ENCODE data around the gene ZFYVE1. TPM values are rescaled to one million over a fixed set of nuclear protein-coding genes. Genes with fewer than 3 reads are reported as not detected.

Gene ZFYVE1
- total RNA-seq, 1 donor from 2014 or later: 73.9 TPM

DNA sequence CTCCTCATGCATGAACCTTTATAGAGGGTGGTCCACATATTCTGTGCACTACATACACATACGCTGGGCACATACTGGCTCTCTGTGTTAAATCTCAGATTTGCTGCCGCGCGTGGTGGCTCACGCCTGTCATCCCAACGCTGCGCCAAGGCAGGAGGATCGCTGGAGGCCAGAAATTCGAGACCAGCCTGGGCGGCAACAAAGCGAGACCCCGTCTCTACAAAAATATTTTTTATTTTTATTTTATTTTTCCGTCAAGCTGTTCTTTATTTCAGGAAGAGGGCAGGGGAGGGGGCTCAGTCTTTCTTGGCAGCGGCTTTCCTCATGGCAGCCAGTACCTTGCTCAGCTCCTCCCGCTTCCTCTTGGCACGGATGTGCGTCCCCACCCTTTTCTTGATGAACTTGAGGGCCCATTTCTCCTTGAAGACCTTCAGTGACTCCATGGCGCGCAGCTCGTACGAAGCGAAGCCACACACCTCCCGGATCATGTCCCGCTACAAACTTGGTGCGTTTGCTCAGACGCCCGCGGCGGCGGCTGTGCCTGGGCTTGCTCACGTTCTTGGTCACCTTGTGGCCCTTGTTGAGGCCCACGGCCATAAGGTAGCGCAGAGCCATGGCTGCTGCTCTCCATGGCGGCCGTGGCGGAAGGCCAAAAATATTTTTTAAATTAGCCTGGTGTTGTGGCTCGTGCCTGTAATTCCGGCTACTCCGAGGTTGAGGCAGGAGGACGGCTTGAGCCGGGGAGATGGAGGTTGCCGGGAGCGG, 97.4 kb downstream of the ZFYVE1 start:
- intact Hi-C loops (cut with DNase I): no loop called here

DNA sequence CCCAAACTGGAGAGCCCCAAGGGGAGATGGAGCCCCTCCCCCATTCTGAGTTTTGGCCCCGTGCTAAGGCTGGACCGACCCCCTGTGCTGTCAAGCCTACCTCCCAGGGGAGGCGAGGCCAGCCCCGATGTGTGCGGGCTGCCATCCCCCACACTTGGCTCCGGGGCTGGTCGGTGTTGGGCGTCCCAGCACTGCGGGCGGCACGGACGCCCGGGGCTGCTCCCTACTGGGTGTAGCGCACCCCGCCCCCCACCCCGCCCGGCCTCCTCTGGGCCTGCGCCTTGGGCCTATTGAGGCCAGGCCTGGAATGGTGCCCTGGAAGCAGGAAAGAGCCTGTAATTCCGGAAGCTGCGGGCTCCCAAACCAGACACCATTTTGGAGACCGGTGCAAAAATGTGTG, 98.0 kb downstream of the ZFYVE1 start:
- intact Hi-C loops (cut with DNase I): no loop called here
- DNase-seq (ENCODE audit: low spot score in 2 of 2): no peak
- Histone ChIP-seq H3K4me1 (peaks cover 5% of the 10 kb centered on the region in 2 donors), H3K27me3 (no peaks in the 10 kb centered on the region), H3K36me3 (no peaks in the 10 kb centered on the region), H3K4me3 (no peak overlapping the region), H3K27ac (no peak overlapping the region), H3K9me3 (no peaks in the 10 kb centered on the region)
- TF ChIP-seq, protein P1, sequence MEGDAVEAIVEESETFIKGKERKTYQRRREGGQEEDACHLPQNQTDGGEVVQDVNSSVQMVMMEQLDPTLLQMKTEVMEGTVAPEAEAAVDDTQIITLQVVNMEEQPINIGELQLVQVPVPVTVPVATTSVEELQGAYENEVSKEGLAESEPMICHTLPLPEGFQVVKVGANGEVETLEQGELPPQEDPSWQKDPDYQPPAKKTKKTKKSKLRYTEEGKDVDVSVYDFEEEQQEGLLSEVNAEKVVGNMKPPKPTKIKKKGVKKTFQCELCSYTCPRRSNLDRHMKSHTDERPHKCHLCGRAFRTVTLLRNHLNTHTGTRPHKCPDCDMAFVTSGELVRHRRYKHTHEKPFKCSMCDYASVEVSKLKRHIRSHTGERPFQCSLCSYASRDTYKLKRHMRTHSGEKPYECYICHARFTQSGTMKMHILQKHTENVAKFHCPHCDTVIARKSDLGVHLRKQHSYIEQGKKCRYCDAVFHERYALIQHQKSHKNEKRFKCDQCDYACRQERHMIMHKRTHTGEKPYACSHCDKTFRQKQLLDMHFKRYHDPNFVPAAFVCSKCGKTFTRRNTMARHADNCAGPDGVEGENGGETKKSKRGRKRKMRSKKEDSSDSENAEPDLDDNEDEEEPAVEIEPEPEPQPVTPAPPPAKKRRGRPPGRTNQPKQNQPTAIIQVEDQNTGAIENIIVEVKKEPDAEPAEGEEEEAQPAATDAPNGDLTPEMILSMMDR (IDR thresholded peaks at IDR 0.05): no peak

More for the DNA sequence above, 97.4 kb downstream of the ZFYVE1 start:
- Histone ChIP-seq H3K36me3 (no peaks in the 10 kb centered on the region), H3K9me3 (no peaks in the 10 kb centered on the region), H3K27me3 (no peaks in the 10 kb centered on the region), H3K4me3 (no peak overlapping the region), H3K4me1 (peaks cover 5% of the 10 kb centered on the region in 2 donors), H3K27ac (no peak overlapping the region)
- TF ChIP-seq, protein P1 (IDR thresholded peaks at IDR 0.05): no peak
- DNase-seq (ENCODE audit: low spot score in 2 of 2): no peak

DNA sequence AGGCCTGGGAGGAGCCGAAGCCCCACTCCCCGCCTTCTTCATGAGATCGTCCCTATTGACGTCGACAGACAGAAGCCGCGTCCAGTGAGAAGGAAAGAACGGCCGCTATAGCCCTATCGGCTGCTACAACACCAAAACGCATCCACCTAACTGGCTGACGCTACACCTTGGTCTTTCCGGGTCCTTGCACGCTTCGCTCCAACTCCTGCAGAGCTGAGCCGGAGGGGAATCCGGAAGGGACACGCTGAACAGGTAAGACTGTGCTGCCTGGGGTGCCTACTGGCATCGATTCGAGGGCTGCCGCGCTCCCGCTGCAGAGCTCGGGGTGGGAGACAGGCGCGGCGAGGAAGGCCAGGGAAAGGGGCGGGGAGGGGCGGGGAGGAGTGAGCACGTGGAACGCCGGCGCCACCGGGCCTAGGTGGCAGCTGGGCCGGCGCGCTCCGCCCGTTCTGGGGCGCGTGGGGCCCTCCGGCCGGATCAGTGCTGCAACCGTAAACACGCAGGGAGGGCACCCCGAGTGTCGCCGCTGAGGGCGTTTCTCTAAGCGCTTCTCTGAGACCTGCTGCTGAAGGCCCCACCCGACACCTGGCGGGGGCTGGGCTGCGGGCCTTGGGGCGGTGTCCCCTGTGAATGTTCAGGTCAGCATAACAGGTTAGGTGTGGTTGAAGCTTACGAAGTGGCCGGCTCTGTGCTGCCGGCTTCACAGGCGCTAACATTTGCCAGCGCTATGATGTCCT, 100.4 kb downstream of the ZFYVE1 start, which contains the start of gene DCAF4:
DCAF4 (plus strand) TSS at position 173 of the 737 bp plus-strand sequence. CDS start 11,515 bp downstream, outside the sequence.
- Histone ChIP-seq H3K9me3 (no peaks in the 10 kb centered on the region), H3K27me3 (no peaks in the 10 kb centered on the region), H3K36me3 (no peaks in the 10 kb centered on the region), H3K4me3 (peak within 1 kb of the TSS; percentile 60 to 91), H3K4me1 (peaks cover 5% of the 10 kb centered on the region in 2 donors), H3K27ac (peak within 1 kb of the TSS; percentile 67 to 77)
- DNase-seq (ENCODE audit: low spot score in 2 of 2): peak; percentile 92 to 98
- intact Hi-C loops (cut with DNase I): loop anchor here (2.0 kb wide), 2 partner anchors 20 to 32 kb away; partner anchors contain the start of gene DPF3
- TF ChIP-seq, protein P1 (IDR thresholded peaks at IDR 0.05): no peak

DNA sequence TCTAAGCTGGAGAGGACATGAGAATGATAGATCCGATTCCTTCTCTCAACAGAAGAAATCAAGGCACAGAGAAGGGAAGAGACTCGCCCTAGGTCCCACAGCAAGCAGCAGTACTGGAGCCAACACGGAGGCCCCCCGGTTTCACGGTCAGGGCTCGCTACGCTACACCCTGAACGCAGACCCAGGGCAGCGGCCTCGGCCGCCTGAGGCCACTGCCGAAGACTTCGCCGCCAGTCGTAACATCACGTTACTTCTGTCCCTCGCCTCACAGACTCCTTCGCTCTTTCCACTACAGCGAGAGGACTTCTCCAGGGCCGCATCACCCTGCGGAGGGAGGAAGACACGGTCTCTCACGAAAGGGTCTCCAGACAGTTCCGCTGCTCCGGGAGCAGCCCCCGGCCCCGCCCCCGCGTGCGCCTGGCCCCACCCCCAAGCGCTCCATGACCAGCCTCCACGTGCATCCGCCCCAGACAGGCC, 101.1 kb downstream of the ZFYVE1 start:
- Histone ChIP-seq H3K4me3 (peak overlapping the region; percentile 60 to 91), H3K27ac (peak overlapping the region; percentile 67 to 71), H3K36me3 (no peaks in the 10 kb centered on the region), H3K27me3 (no peaks in the 10 kb centered on the region), H3K9me3 (no peaks in the 10 kb centered on the region), H3K4me1 (peaks cover 5% of the 10 kb centered on the region in 2 donors)
- no peak for DNase-seq (ENCODE audit: low spot score in 2 of 2)
- intact Hi-C loops (cut with DNase I): loop anchor here (2.0 kb wide), 2 partner anchors 19 to 31 kb away; partner anchors contain the start of gene DPF3
- TF ChIP-seq, protein P1 (IDR thresholded peaks at IDR 0.05): no peak

DNA sequence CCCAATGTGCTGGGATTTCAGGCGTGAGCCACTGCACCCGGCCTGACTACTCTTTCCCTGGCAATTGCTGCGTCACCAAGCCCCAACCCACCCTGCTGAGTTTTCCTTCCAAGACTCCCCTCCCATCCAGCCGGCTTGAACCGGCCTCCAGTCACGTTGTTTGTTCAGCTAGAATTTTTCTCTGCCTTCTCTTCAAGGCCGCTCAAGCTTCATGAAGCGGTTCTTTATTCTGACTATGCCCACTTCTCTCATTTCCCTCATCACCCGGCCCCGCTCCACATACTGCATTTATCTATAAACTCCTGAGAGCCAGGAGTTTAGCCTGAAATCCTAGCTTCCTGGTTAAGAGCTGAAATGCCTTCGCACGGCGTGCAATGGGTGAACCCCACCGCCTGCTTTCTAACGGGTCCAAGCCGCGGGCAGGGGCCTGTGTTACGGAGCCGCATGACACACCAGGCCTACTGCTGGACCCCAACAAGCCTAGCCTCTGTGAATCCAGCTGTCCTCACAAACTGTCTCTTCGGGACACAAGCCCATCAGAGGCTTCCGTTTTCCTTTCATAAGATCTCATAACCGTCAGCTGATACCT, 101.6 kb downstream of the ZFYVE1 start:
- Histone ChIP-seq H3K4me1 (peaks cover 5% of the 10 kb centered on the region in 2 donors), H3K4me3 (peak overlapping the region in 1 of 2 donors; percentile 91), H3K36me3 (no peaks in the 10 kb centered on the region), H3K27me3 (no peaks in the 10 kb centered on the region), H3K27ac (peak overlapping the region; percentile 67 to 71), H3K9me3 (no peaks in the 10 kb centered on the region)
- TF ChIP-seq, protein P1 (IDR thresholded peaks at IDR 0.05): no peak
- intact Hi-C loops (cut with DNase I): no loop called here
- DNase-seq (ENCODE audit: low spot score in 2 of 2): no peak
